ENCODE results near the gene RXFP1. TPM values are rescaled to one million over a fixed set of nuclear protein-coding genes. Genes with fewer than 3 reads are reported as not detected.

The RXFP1 gene
- polyA plus RNA-seq, 1 of the 3 experiments (the other 2 are of a cell fraction): not detected

DNA sequence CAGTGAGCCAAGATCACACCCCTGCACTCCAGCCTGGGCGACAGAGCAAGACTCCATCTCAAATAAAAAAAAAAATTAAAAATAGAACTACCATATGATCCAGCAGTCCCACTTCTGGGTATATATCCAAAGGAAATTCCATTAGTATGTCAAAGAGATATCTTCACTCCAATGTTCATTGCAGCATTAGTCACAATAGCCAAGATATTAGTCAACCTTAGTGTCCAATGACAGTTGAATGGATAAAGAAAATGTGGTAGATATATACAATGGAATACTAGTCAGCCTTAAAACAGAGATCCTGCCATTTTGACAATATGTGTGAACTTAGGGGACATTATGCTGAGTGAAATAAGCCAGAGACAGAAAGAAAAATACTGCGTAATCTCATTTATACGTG is 100.6 kb downstream of the RXFP1 start (continued):
- no peak for TF ChIP-seq FOXJ3 (CRISPR knock-in tag; IDR thresholded peaks at IDR 0.05)

DNA sequence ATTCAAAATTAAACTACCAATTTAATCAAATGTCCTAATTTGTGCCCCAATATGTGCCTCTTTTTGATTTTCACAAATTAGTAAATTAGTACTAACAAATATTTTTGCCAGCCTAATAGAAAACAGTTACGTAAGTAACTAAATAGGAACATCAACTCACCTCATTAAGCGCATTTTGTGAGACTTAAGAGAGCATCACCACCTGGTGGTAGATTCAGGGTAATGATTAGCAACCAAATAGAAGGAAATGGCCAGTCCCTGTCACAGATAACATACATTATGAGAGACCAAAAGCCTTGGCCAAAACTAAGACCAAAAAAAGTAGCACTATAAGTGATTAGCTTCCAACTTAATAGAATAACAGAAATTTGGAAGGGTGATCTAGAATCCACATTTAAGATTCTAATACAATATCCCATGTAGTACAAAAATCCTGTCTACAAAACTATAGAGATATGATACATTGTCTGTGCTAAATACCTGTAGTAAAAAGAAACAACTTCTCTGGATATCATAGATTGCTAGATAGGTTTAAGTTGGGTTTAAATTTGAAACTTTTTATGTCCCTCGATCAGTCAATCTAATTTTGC is 103.3 kb downstream of the RXFP1 start:
- H4K20me1 ChIP-seq (ENCODE audit: insufficient read depth): no peaks in the 10 kb centered on the region
- H3K4me3 ChIP-seq (ENCODE audit: low read depth in 2 of 2, low read length in 1 of 2): no peak overlapping the region
- H3K27ac ChIP-seq (ENCODE audit: low read depth in 2 of 2, low read length in 1 of 2): no peak overlapping the region
- TF ChIP-seq YY1 (IDR thresholded peaks at IDR 0.05; ENCODE audit: low read depth) (no peak), SMC3 (IDR thresholded peaks at IDR 0.05; ENCODE audit: low read depth, low read length) (peak; percentile 93), FOXJ3 (CRISPR knock-in tag; IDR thresholded peaks at IDR 0.05) (no peak), RAD21 (IDR thresholded peaks at IDR 0.05; ENCODE audit: low read length) (peak; percentile 90)
- TF ChIP-seq, protein P1, sequence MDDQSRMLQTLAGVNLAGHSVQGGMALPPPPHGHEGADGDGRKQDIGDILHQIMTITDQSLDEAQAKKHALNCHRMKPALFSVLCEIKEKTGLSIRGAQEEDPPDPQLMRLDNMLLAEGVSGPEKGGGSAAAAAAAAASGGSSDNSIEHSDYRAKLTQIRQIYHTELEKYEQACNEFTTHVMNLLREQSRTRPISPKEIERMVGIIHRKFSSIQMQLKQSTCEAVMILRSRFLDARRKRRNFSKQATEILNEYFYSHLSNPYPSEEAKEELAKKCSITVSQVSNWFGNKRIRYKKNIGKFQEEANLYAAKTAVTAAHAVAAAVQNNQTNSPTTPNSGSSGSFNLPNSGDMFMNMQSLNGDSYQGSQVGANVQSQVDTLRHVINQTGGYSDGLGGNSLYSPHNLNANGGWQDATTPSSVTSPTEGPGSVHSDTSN (IDR thresholded peaks at IDR 0.05): no peak
- TF ChIP-seq, protein P2, sequence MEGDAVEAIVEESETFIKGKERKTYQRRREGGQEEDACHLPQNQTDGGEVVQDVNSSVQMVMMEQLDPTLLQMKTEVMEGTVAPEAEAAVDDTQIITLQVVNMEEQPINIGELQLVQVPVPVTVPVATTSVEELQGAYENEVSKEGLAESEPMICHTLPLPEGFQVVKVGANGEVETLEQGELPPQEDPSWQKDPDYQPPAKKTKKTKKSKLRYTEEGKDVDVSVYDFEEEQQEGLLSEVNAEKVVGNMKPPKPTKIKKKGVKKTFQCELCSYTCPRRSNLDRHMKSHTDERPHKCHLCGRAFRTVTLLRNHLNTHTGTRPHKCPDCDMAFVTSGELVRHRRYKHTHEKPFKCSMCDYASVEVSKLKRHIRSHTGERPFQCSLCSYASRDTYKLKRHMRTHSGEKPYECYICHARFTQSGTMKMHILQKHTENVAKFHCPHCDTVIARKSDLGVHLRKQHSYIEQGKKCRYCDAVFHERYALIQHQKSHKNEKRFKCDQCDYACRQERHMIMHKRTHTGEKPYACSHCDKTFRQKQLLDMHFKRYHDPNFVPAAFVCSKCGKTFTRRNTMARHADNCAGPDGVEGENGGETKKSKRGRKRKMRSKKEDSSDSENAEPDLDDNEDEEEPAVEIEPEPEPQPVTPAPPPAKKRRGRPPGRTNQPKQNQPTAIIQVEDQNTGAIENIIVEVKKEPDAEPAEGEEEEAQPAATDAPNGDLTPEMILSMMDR (IDR thresholded peaks at IDR 0.05): peak; percentile 80
- no peak overlapping the region for H2AFZ ChIP-seq (ENCODE audit: low read depth)
- ChIA-PET POLR2A (no interaction called here), CTCF (interaction anchor here (0.6 to 6.2 kb wide), 17 partner anchors 10 to 451 kb away, joined by 3 to 54 read pairs (median 4); no protein-coding TSS in a partner anchor)
- peak; percentile 32 for DNase-seq
- H3K9me2 ChIP-seq: no peaks in the 10 kb centered on the region
- H3K9me3 ChIP-seq: no peaks in the 10 kb centered on the region
- H3K4me2 ChIP-seq: no peak overlapping the region
- no peaks in the 10 kb centered on the region for H3F3A ChIP-seq (replicated peaks; ENCODE audit: insufficient read depth)
- WGBS (ENCODE audit: low lambda C conversion rate): 35% methylated on average over 3 of the region's 3 CpGs
- no peaks in the 10 kb centered on the region for H3K4me1 ChIP-seq (ENCODE audit: control insufficient read depth in 1 of 2, insufficient read depth in 2 of 2, low read depth in 1 of 2, low read length in 1 of 2)
- H3K79me2 ChIP-seq (ENCODE audit: insufficient read depth): no peaks in the 10 kb centered on the region
- no peaks in the 10 kb centered on the region for H3K27me3 ChIP-seq (ENCODE audit: insufficient read depth)
- H3K36me3 ChIP-seq (replicated peaks in 1 of 2; ENCODE audit: control insufficient read depth in 1 of 2, insufficient read depth in 2 of 2, low read length in 1 of 2): no peaks in the 10 kb centered on the region
- H3K9ac ChIP-seq: no peak overlapping the region

DNA sequence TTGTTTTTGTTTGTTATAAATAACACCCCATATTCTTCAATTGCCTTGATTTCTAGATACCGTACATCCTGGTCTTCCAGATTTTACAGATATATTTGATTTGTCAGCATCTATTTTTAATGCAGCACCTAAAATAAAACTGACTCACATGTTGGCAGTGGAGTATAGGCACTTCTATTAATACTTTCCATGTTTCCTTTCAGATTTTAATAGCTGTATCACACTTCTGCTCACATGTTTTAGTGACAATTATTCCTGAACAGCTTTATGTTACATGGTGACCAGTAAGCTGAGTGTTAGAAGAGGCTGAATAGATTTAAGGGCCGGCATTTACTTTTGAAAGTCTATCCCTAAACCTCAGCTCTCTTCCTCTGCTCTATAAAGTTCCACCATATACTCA is 103.9 kb downstream of the RXFP1 start:
- POLR2A ChIA-PET: no interaction called here
- Histone ChIP-seq H2AFZ (ENCODE audit: low read depth) (no peak overlapping the region), H3K79me2 (ENCODE audit: insufficient read depth) (no peaks in the 10 kb centered on the region), H3K27me3 (ENCODE audit: insufficient read depth) (no peaks in the 10 kb centered on the region), H3F3A (replicated peaks; ENCODE audit: insufficient read depth) (no peaks in the 10 kb centered on the region), H3K4me1 (ENCODE audit: control insufficient read depth in 1 of 2, insufficient read depth in 2 of 2, low read depth in 1 of 2, low read length in 1 of 2) (no peaks in the 10 kb centered on the region), H3K4me2 (no peak overlapping the region), H3K27ac (ENCODE audit: low read depth in 2 of 2, low read length in 1 of 2) (no peak overlapping the region), H3K9ac (no peak overlapping the region), H3K36me3 (replicated peaks in 1 of 2; ENCODE audit: control insufficient read depth in 1 of 2, insufficient read depth in 2 of 2, low read length in 1 of 2) (no peaks in the 10 kb centered on the region), H3K4me3 (ENCODE audit: low read depth in 2 of 2, low read length in 1 of 2) (no peak overlapping the region), H3K9me3 (no peaks in the 10 kb centered on the region), H4K20me1 (ENCODE audit: insufficient read depth) (no peaks in the 10 kb centered on the region), H3K9me2 (no peaks in the 10 kb centered on the region)
- no peak for DNase-seq
- CTCF ChIA-PET: interaction anchor here (0.7 to 6.2 kb wide), 16 partner anchors 9 to 380 kb away, joined by 3 to 54 read pairs (median 4); no protein-coding TSS in a partner anchor
- 43% methylated on average over 2 of the region's 2 CpGs for WGBS (ENCODE audit: low lambda C conversion rate)
- no peak for TF ChIP-seq EP300 (IDR thresholded peaks at IDR 0.05; ENCODE audit: borderline replicate concordance in 1 of 2, low read depth in 1 of 2, low read length in 1 of 2)
- no peak for TF ChIP-seq TEAD4 (IDR thresholded peaks at IDR 0.05; ENCODE audit: borderline replicate concordance, insufficient read depth)
- TF ChIP-seq, protein P3, sequence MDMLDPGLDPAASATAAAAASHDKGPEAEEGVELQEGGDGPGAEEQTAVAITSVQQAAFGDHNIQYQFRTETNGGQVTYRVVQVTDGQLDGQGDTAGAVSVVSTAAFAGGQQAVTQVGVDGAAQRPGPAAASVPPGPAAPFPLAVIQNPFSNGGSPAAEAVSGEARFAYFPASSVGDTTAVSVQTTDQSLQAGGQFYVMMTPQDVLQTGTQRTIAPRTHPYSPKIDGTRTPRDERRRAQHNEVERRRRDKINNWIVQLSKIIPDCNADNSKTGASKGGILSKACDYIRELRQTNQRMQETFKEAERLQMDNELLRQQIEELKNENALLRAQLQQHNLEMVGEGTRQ (IDR thresholded peaks at IDR 0.05; ENCODE audit: borderline replicate concordance, low read depth, low read length): no peak
- TF ChIP-seq POLR2AphosphoS5 (IDR thresholded peaks at IDR 0.05; ENCODE audit: low read depth, low read length): no peak
- TF ChIP-seq, protein P4, sequence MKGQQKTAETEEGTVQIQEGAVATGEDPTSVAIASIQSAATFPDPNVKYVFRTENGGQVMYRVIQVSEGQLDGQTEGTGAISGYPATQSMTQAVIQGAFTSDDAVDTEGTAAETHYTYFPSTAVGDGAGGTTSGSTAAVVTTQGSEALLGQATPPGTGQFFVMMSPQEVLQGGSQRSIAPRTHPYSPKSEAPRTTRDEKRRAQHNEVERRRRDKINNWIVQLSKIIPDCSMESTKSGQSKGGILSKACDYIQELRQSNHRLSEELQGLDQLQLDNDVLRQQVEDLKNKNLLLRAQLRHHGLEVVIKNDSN (IDR thresholded peaks at IDR 0.05; ENCODE audit: borderline replicate concordance, low read depth): no peak
- TF ChIP-seq RFX5 (IDR thresholded peaks at IDR 0.05; ENCODE audit: low read length): no peak
- TF ChIP-seq NRF1 (IDR thresholded peaks at IDR 0.05; ENCODE audit: low read depth, low read length): no peak
- TF ChIP-seq RXRA (IDR thresholded peaks at IDR 0.05; ENCODE audit: borderline replicate concordance, low read depth): no peak
- no peak for TF ChIP-seq TAF1 (IDR thresholded peaks at IDR 0.05; ENCODE audit: borderline replicate concordance, low read depth, low read length)
- no peak for TF ChIP-seq NFIC (IDR thresholded peaks at IDR 0.05; ENCODE audit: borderline replicate concordance)
- TF ChIP-seq SMC3 (IDR thresholded peaks at IDR 0.05; ENCODE audit: low read depth, low read length): no peak
- TF ChIP-seq, protein P5, sequence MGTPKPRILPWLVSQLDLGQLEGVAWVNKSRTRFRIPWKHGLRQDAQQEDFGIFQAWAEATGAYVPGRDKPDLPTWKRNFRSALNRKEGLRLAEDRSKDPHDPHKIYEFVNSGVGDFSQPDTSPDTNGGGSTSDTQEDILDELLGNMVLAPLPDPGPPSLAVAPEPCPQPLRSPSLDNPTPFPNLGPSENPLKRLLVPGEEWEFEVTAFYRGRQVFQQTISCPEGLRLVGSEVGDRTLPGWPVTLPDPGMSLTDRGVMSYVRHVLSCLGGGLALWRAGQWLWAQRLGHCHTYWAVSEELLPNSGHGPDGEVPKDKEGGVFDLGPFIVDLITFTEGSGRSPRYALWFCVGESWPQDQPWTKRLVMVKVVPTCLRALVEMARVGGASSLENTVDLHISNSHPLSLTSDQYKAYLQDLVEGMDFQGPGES (IDR thresholded peaks at IDR 0.05; ENCODE audit: low read depth, low read length): no peak
- no peak for TF ChIP-seq TCF12 (IDR thresholded peaks at IDR 0.05)

Data from SK-N-SH (cell line).